Measurements from ENCODE around the gene ACOX1.

- TF ChIP-seq, protein P1, sequence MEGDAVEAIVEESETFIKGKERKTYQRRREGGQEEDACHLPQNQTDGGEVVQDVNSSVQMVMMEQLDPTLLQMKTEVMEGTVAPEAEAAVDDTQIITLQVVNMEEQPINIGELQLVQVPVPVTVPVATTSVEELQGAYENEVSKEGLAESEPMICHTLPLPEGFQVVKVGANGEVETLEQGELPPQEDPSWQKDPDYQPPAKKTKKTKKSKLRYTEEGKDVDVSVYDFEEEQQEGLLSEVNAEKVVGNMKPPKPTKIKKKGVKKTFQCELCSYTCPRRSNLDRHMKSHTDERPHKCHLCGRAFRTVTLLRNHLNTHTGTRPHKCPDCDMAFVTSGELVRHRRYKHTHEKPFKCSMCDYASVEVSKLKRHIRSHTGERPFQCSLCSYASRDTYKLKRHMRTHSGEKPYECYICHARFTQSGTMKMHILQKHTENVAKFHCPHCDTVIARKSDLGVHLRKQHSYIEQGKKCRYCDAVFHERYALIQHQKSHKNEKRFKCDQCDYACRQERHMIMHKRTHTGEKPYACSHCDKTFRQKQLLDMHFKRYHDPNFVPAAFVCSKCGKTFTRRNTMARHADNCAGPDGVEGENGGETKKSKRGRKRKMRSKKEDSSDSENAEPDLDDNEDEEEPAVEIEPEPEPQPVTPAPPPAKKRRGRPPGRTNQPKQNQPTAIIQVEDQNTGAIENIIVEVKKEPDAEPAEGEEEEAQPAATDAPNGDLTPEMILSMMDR (IDR thresholded peaks at IDR 0.05): no peak
- TF ChIP-seq POLR2A (IDR thresholded peaks at IDR 0.05): no peak
- no peak for TF ChIP-seq EP300 (IDR thresholded peaks at IDR 0.05)
Measured at GRCh38 chr17:76008630-76009425, 29.9 kb upstream of the ACOX1 start.
